GM19324 (cell line): ENCODE measurements around the gene SLC13A5.
"Not testable (repeated sequence)": the region's sequence is repeated elsewhere in the genome, so short reads cannot be mapped to it uniquely, and the experiment has no call there.

ENCODE experiments used
- ATAC-seq: cut with Tn5 transposase; IDR thresholded peaks from one replicate; pipeline ENCODE4 v1.9.1; 2021; ENCODE audit warnings: mild to moderate bottlenecking, moderate library complexity; ENCODE audit not compliant: unreplicated experiment, low FRiP score

The SLC13A5 gene

GRCh38 chr17:6713130-6713917 is at the start of gene SLC13A5:
SLC13A5 (minus strand) TSS chr17:6713369; CDS start chr17:6713333, 36 bp downstream.
- ATAC-seq = no peak

- ATAC-seq = no peak
Measured at GRCh38 chr17:6761779-6762178, 48.6 kb upstream of the SLC13A5 start.

GRCh38 chr17:6757747-6758146 is 44.6 kb upstream of the SLC13A5 start:
- no peak for ATAC-seq

- no peak for ATAC-seq
Measured at GRCh38 chr17:6756425-6757031, 43.4 kb upstream of the SLC13A5 start.

GRCh38 chr17:6755731-6756184 is 42.6 kb upstream of the SLC13A5 start, which contains the start of gene XAF1:
XAF1 (plus strand) TSS chr17:6756046; CDS start chr17:6756079, 33 bp downstream.
- ATAC-seq = no peak

- ATAC-seq = no peak
Measured at GRCh38 chr17:6755281-6755680, 42.1 kb upstream of the SLC13A5 start.

- no peak for ATAC-seq
Measured at GRCh38 chr17:6753546-6753945, 40.4 kb upstream of the SLC13A5 start.

- no peak for ATAC-seq
Measured at GRCh38 chr17:6753006-6753445, 39.9 kb upstream of the SLC13A5 start.

- ATAC-seq = no peak
Measured at GRCh38 chr17:6752068-6752909, 39.1 kb upstream of the SLC13A5 start.

GRCh38 chr17:6749519-6749918 is 36.4 kb upstream of the SLC13A5 start:
- ATAC-seq = no peak

GRCh38 chr17:6748617-6749016 is 35.4 kb upstream of the SLC13A5 start:
- no peak for ATAC-seq

- not testable (repeated sequence) for ATAC-seq
Measured at GRCh38 chr17:6746665-6747064, 33.5 kb upstream of the SLC13A5 start.

GRCh38 chr17:6729531-6729930 is 16.4 kb upstream of the SLC13A5 start:
- no peak for ATAC-seq

GRCh38 chr17:6724009-6724408 is 10.8 kb upstream of the SLC13A5 start:
- no peak for ATAC-seq

- no peak for ATAC-seq
Measured at GRCh38 chr17:6721744-6722143, 8.6 kb upstream of the SLC13A5 start.

- ATAC-seq = no peak
Measured at GRCh38 chr17:6716736-6717135, 3.6 kb upstream of the SLC13A5 start.

GRCh38 chr17:6714315-6714874 is 1.2 kb upstream of the SLC13A5 start:
- no peak for ATAC-seq

- ATAC-seq = no peak
Measured at GRCh38 chr17:6713918-6714271, 726 bp upstream of the SLC13A5 start.

GRCh38 chr17:6712854-6713129 is 377 bp downstream of the SLC13A5 start:
- no peak for ATAC-seq

GRCh38 chr17:6712058-6712853 is 913 bp downstream of the SLC13A5 start:
- ATAC-seq = no peak
